ENCODE measurements around the gene ZFP36.

ZFP36 gene

DNA sequence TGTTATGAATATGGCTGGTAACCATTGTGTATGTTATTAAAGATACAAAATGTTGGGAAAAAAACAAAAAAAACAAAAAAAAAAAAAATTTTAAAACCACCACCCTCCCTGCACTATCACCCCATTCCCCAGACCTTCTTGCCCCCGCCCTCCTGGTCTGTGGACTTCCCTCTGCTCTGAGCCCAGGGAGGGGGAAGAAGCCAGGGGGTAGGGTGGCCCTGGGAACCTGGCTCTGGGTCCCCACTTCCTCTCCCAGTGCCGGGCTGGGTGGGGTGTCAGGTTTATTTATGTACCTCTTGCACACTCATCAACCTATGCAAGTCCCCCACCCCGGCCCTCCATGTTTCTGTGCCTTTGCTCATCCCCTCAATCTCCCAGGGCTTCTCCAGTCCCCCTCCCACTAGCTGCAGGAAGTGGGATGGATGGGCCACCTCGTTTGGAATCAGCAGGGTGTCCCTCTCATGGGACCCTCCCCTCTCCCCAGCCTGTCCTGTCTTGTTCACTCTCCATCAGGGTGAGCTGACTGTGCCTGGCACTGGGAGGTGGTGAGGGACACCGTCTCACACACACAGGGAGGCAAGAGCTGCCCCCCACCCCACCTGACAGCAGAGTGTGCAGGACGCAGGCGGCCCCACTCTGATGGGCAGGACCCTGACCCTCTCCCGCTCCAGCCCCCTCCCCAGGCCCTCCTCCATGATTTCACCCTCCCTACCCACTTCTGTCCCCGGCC is 21.6 kb upstream of the ZFP36 start:
- DNase-seq, result no peak

DNA sequence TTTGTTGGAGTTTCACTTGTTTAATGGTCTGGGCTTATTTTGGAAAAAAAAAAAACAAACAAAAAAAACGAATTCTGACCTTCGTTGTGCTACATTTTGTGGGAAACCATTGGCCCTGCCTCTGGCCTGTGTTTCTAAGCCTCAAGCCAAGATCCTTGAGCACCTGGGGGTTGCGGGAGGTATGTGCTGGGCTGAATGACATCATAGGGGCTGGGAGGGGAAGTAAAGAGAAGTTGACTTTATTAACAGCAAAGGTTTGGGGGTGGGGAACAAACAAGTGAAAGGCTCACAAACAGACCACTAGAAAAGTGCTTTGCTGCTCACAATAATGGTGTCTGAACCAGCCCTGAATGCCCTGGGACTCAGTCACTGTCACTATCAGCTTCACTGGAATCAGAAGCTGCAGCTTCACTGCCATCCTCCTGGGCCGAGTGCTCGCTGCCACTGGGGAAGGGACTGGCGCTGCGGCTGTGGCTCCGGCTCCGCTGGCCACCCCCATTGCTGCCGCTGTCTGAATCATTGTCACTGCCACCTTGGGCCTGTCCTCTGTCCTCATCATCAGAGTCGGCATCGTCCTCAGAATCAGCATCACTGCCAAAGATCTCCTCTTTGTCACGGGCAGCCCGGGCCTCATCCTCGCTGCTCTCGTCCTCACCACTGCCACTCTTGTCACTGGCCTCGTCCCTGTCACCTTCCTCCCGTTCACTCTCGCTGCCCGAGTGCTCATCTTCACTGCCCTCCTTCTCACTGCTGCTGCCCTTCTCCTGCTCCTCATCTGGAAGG is 20.8 kb upstream of the ZFP36 start:
- no peak for DNase-seq

GRCh38 chr19:39386557-39386956 is 20.1 kb upstream of the ZFP36 start:
- no peak for DNase-seq

GRCh38 chr19:39388657-39389056 is 18.0 kb upstream of the ZFP36 start:
- DNase-seq, result no peak

DNA sequence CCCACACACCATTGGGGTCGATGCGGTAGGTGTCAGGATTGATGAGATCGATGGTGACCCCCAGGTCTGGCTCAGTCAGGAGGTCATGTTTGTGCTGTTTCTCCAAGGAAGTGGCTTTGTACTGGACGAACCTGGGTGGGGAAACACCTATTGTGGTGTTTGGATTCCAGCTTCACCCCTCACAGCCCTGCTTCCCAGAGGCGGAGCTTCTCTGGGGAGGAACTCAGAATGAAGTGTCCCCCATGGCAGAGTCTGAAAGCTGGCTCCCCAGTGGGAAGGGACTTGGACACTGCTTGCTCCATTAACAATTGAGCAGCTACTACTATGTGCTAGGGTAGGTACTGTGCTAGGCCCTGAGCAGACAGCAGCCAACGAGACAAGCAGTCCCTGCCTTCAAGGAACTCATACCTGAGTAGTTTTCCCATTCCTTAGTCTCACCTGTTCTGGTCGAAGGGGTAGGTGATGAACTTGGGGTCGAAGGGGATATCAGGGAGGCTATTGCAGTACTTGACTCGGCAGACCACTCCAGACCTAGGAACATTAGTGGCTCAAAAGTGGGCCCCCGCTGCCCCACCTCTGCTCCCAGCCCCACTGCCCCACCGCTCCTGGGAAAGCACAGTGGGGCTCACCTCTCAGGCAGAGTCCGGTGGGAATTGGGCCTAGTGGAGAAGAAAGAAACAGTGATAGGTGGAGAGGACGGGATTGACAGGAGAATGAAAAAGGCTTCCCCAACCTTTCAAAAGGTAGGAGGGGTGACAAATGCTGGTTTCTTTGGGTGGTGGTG is 16.8 kb upstream of the ZFP36 start:
- DNase-seq, result no peak

DNA sequence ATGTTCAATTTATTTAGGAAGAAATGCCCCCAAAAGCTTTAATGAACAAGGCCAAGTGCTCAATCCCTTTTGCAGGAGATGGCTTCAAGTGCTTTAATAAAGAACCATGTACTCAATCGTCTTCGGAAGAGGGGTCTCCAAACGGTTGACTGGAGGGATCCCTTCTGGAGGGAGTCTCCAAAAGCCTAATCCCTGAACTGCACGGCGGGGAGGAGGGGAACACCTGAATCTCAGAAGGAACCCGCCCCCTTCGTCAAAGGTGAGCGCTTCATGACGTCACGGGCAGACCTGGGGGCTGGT is 16.2 kb upstream of the ZFP36 start:
- DNase-seq, result peak; percentile 87

DNA sequence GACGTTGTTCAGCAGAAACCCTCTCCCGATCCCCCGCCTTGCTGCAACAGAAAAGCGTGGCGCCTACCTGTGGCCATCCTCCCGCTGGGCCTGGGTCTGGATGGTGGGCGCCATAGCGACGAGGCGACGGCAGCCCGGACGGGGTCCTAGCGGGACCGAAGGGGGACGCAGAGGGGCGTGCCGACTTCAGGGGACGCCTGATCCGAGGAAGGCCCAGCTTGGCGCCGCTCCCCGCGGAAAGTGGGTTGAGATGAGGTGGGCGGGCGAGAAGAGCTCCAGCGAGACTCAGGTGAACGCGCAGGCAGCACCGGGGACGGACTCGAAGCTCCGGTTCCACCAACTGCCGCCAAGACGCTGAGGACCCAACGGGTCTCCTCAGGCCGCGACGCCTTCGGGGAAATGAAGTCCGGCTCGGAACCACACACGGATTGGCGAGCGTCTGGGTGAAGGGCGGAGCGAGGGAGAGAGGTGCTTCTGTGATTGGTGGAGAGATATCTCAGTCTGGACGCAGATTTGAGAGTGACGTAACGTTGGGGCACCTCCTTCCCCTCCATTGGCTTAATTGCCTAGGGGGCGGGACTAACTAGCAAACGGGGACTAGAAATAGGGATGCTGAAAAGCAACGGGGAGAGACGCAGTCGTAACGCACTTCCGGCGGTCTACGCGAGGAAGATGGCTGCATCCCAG is 15.8 kb upstream of the ZFP36 start, which contains the start of the genes MED29 and PAF1:
Gene MED29, plus strand, starts transcription at position 628 of the 687 bp plus-strand sequence. Its CDS starts 45 bp downstream, at position 673.
Gene PAF1, minus strand, starts transcription at position 356 of the 687 bp plus-strand sequence. Its CDS starts 242 bp downstream, at position 114.
- DNase-seq, result peak; percentile 99

DNA sequence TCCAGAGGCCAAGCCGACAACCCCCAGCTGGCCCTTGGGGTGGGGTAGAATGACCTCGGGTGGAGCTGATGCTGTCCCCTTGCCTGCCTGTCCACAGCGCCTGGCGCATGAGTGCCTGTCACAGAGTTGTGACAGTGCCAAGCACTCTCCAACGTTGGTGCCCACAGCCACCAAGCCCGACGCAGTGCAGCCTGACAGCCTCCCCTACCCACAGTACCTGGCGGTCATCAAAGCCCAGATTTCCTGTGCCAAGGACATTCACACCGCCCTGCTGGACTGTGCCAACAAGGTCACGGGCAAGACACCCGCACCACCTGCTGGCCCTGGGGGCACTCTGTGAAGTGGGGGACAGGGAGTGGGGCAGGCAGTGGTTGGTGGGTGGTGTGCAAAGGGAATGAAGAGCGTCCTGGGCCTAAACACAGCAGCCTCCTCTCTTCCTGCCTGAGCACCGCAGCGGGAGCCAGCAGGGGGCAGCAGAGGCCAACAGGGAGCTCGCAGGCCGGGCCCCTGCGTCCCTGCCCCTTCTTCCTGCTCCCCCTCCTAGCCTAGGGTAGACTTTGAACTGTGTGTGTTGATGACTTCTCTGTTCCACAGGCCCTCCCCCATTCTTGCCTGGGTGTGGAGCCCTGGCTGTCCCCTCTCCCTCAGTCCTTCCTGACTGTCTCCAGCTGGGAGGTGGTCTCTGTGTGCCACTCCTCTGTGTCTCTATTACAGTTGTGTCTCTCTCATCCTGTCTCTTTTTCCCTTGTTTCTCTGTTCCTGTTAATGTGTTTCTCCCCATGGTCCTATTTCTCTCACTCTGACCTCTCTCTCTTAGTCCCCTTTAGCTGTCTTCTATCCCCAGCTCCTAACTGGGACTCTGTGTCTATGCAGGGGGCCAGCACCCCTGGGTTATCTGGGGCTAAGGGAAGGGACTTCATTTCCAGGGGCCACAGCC is 9.0 kb upstream of the ZFP36 start:
- peak; percentile 94 for DNase-seq

DNA sequence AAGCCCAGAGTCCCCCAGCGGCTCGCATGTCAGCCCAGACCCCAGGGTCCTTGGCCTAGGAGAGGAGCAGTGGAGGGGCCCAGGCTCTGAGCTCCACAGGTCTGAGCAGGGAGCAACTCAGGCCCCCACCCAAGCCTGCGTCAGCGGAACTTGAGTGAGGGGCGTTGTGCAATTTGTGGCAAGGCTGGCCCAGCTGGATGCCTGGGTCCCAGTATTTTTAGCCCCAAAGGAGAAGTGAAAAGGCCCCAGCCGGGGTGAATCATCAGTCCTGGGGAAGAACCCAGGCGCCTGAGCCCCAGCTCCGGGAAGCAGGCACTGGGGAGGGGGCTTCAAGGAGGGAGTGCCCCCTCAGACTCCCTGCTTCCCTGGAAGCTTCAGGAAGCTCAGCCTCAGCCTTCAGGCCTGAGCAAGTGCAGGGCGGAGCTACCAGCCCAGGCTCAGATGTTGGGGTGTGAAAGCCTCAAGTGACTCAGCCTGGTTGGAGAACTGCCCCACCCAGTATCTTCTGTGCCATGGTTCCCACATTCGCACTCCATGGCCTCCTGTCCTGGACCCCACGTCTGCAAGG is 8.3 kb upstream of the ZFP36 start:
- peak; percentile 74 for DNase-seq

- DNase-seq, result no peak
Observed at GRCh38 chr19:39399668-39400050, 7.0 kb upstream of the ZFP36 start.

DNA sequence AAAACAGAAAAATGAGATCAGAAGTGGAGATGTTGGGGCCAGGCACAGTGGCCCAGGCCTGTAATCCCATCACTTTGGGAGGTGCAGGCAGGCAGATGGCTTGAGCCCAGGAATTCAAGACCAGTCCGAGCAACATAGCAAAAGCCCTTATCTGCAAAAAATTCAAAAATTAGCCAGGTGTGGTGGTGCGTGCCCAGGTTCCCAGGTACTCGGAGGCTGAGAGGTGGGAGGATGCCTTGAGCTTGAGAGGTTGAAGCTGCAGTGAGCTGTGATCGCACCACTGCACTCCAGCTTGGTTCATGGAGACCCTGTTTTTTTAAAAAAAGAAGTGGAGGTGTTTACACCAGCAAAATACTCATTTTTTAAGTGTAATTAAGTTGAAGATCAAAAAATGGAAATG is 6.6 kb upstream of the ZFP36 start:
- DNase-seq, result no peak

GRCh38 chr19:39401070-39401548 is 5.5 kb upstream of the ZFP36 start:
- no peak for DNase-seq

DNA sequence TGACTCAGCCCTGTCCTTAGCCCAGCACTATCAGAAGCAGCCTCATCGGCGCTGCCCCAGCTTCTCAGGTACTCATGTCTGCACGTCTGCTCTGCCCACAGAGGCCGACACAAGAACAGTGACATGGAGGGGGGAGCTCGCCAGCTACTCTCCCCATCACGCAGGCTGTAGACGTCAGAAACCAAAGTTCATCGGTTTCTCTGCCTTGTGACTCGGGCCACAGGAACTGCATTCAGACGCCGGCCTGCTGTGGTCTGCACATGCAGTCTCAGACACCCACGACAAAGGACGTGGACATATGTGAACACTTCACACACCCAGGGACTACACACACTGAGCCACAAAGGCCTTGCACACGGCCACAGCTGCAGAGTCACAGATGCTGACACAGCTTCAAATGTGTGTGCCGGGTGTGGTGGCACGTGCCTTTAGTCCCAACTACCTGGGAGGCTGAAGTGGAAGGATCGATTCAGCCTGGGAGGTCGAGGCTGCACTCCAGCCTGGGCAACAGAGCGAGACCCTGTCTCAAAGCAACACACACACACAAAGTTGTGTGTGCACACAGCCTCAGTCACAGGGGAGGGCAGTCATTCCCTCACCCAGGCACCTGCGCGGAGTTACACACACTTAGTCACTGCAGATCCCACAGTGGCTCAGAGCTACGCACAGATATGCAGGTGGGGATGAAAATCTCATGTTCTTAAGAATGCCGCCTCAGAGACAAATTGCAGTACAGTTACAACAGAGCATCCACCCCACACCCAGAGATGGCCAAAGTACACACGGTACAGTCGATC is 4.9 kb upstream of the ZFP36 start:
- DNase-seq, result peak; percentile 91

GRCh38 chr19:39402346-39403300 is 4.0 kb upstream of the ZFP36 start:
- peak; percentile 94 for DNase-seq

DNA sequence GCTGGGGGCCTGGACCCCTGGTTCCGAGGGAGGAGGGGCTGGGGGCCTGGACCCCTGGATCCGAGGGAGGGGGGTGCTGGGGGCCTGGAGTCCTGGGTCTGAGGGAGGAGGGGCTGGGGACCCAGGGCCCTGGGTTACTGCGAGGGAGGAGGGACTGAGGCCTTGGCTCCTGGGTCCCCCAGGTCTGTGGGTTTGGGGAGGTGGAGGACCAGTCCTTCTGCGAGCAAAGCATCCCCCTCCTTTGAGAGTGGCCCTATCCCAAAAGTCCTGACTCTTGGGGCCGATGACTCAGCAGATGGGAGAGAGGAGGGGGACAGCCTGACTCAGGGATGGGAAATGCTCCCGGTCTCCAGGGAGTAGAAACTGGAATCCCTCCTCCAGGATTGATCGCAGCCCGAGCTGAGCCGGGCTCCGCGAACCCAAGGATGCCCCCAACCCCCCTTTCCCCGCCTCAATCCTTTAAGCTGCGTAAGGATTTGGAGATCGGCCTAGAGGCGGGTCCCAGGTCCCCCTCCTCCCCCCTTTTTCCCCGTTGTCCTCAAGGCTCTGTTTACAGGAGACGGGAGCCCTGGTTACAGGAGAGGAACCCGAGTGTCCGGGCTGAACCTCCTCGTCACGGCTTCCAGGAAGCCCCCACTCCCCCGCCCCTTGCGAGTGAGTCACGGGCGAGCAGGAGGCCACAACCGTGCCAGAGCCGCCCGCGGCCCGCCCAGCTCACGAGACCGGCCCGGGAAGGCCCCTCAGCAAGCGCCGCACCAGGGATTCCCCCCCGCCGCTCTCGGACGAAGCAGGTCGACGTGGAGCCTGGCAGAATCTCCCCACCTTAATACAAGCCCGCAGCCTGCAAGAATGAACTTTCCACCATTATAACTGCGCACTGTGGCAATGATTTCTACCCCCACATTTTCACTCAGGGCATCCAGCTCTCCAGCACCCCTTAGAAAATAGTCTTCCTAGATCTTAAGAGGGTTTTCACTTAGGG is 3.0 kb upstream of the ZFP36 start:
- DNase-seq, result peak; percentile 99

- peak; percentile 39 for DNase-seq
Observed at GRCh38 chr19:39405261-39405957, 1.2 kb upstream of the ZFP36 start.

GRCh38 chr19:39405958-39406655 is 540 bp upstream of the ZFP36 start:
- peak; percentile 94 for DNase-seq

Measured in CD4-positive, alpha-beta T cell treated with Interleukin-12 subunit alpha and Interleukin-12 subunit beta, for 1 hour (primary cell).